ENCODE data around the gene FAM50B.

The FAM50B gene

GRCh38 chr6:3894590-3895311 lies 45.6 kb downstream of the FAM50B start:
- Histone ChIP-seq H3K4me1 (ENCODE audit: control insufficient read depth, low read length) (no peaks in the 10 kb centered on the region), H3K4me2 (ENCODE audit: low read length) (no peak overlapping the region), H3K9me3 (ENCODE audit: control insufficient read depth, insufficient read depth, low read length) (no peaks in the 10 kb centered on the region), H3K9me2 (replicated peaks; ENCODE audit: control insufficient read depth, low read length) (no peaks in the 10 kb centered on the region), H3K36me3 (ENCODE audit: control insufficient read depth, low read length) (no peaks in the 10 kb centered on the region), H3K27me3 (ENCODE audit: control insufficient read depth, low read length) (no peaks in the 10 kb centered on the region), H3F3A (ENCODE audit: control insufficient read depth, insufficient read depth) (no peaks in the 10 kb centered on the region), H3K4me3 (ENCODE audit: low read length) (no peak overlapping the region), H3K79me2 (ENCODE audit: control insufficient read depth, low read length) (no peaks in the 10 kb centered on the region), H3K27ac (ENCODE audit: low read depth, low read length) (no peak overlapping the region), H4K20me1 (ENCODE audit: control insufficient read depth, insufficient read depth, low read depth, low read length) (no peaks in the 10 kb centered on the region)
- TF ChIP-seq, protein P1, sequence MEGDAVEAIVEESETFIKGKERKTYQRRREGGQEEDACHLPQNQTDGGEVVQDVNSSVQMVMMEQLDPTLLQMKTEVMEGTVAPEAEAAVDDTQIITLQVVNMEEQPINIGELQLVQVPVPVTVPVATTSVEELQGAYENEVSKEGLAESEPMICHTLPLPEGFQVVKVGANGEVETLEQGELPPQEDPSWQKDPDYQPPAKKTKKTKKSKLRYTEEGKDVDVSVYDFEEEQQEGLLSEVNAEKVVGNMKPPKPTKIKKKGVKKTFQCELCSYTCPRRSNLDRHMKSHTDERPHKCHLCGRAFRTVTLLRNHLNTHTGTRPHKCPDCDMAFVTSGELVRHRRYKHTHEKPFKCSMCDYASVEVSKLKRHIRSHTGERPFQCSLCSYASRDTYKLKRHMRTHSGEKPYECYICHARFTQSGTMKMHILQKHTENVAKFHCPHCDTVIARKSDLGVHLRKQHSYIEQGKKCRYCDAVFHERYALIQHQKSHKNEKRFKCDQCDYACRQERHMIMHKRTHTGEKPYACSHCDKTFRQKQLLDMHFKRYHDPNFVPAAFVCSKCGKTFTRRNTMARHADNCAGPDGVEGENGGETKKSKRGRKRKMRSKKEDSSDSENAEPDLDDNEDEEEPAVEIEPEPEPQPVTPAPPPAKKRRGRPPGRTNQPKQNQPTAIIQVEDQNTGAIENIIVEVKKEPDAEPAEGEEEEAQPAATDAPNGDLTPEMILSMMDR (IDR thresholded peaks at IDR 0.05; ENCODE audit: low read depth, low read length, poor library complexity, severe bottlenecking): no peak
- no peak for TF ChIP-seq EZH2phosphoT487 (IDR thresholded peaks at IDR 0.05; ENCODE audit: borderline replicate concordance, low read length)

- Histone ChIP-seq H3K79me2 (ENCODE audit: control insufficient read depth, low read length) (no peaks in the 10 kb centered on the region), H3F3A (ENCODE audit: control insufficient read depth, insufficient read depth) (no peaks in the 10 kb centered on the region), H3K9me3 (ENCODE audit: control insufficient read depth, insufficient read depth, low read length) (no peaks in the 10 kb centered on the region), H3K27ac (ENCODE audit: low read depth, low read length) (no peak overlapping the region), H4K20me1 (ENCODE audit: control insufficient read depth, insufficient read depth, low read depth, low read length) (no peaks in the 10 kb centered on the region), H3K4me1 (ENCODE audit: control insufficient read depth, low read length) (no peaks in the 10 kb centered on the region), H3K9me2 (replicated peaks; ENCODE audit: control insufficient read depth, low read length) (no peaks in the 10 kb centered on the region), H3K4me2 (ENCODE audit: low read length) (no peak overlapping the region), H3K36me3 (ENCODE audit: control insufficient read depth, low read length) (no peaks in the 10 kb centered on the region), H3K4me3 (ENCODE audit: low read length) (no peak overlapping the region), H3K27me3 (ENCODE audit: control insufficient read depth, low read length) (no peaks in the 10 kb centered on the region)
- TF ChIP-seq, protein P1 (IDR thresholded peaks at IDR 0.05; ENCODE audit: low read depth, low read length, poor library complexity, severe bottlenecking): no peak
- TF ChIP-seq EZH2phosphoT487 (IDR thresholded peaks at IDR 0.05; ENCODE audit: borderline replicate concordance, low read length): no peak
These were observed 46.1 kb downstream of the FAM50B start for GRCh38 chr6:3895312-3895653.

DNA sequence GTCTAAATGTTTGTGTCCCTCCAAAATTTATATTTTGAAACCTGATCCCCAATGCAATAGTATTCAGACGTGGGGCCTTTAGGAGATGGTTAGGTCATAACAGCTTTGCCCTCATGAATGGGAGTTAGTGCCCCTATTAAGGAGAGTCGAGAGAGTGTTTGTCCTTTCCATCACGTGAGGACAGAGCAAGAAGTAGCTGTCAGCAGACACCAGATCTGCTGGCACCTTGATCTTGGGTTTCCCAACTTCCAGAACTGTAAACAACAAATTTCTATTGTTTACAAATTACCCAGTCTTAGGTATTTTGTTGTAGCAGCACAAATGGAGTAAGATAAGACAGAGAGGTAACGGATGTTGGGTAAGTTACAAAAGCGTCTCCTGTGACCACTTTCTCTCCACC lies 46.6 kb downstream of the FAM50B start:
- no peaks in the 10 kb centered on the region for H3K79me2 ChIP-seq (ENCODE audit: control insufficient read depth, low read length)
- H3F3A ChIP-seq (ENCODE audit: control insufficient read depth, insufficient read depth): no peaks in the 10 kb centered on the region
- no peaks in the 10 kb centered on the region for H4K20me1 ChIP-seq (ENCODE audit: control insufficient read depth, insufficient read depth, low read depth, low read length)
- H3K9me3 ChIP-seq (ENCODE audit: control insufficient read depth, insufficient read depth, low read length): no peaks in the 10 kb centered on the region
- no peaks in the 10 kb centered on the region for H3K4me1 ChIP-seq (ENCODE audit: control insufficient read depth, low read length)
- H3K4me3 ChIP-seq (ENCODE audit: low read length): no peak overlapping the region
- no peaks in the 10 kb centered on the region for H3K36me3 ChIP-seq (ENCODE audit: control insufficient read depth, low read length)
- no peak overlapping the region for H3K4me2 ChIP-seq (ENCODE audit: low read length)
- H3K27me3 ChIP-seq (ENCODE audit: control insufficient read depth, low read length): no peaks in the 10 kb centered on the region
- H3K27ac ChIP-seq (ENCODE audit: low read depth, low read length): no peak overlapping the region
- no peak for TF ChIP-seq EZH2phosphoT487 (IDR thresholded peaks at IDR 0.05; ENCODE audit: borderline replicate concordance, low read length)
- TF ChIP-seq, protein P1 (IDR thresholded peaks at IDR 0.05; ENCODE audit: low read depth, low read length, poor library complexity, severe bottlenecking): no peak
- no peaks in the 10 kb centered on the region for H3K9me2 ChIP-seq (replicated peaks; ENCODE audit: control insufficient read depth, low read length)
